ENCODE data around the gene TMEM92. TPM values are rescaled to one million over a fixed set of nuclear protein-coding genes. Genes with fewer than 3 reads are reported as not detected.

The TMEM92 gene
- total RNA-seq, 1 experiment from 2014 or later = 6.6 TPM

DNA sequence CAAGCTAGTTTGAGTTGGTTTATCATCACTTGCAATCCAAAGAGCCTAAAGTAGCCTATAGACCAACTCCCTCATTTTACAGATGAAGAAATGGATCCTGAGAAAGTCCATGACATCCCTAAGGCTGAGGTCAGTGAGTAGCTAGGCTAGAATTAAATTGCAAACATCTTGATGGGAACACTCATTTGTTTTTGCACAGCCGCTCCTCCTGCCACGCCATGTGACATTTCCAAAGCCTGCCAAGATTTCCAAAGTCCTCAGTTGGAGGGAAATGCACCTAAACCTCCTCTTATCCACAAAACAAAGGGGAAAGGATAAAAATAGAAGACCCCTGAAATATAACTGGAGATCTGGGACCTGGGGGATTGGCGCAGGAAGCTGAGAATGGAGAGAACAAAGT, 15.0 kb downstream of the TMEM92 start:
- Histone ChIP-seq H3K9ac (ENCODE audit: low read length) (no peak overlapping the region), H3K4me1 (ENCODE audit: control insufficient read depth in 1 of 2, insufficient read depth in 2 of 2, low read length in 2 of 2) (peaks cover 0 to 13% of the 10 kb centered on the region in 2 experiments; a peak in 2 of 4 replicates), H2AFZ (ENCODE audit: low read depth, low read length, poor library complexity, severe bottlenecking) (no peak overlapping the region), H3K4me3 (replicated peaks in 1 of 2; ENCODE audit: low read depth in 1 of 2, low read length in 2 of 2) (no peak overlapping the region), H3K27me3 (ENCODE audit: insufficient read depth, low read length) (no peaks in the 10 kb centered on the region), H3K36me3 (ENCODE audit: control insufficient read depth in 1 of 2, insufficient read depth in 2 of 2, low read length in 2 of 2) (no peaks in the 10 kb centered on the region), H4K20me1 (ENCODE audit: insufficient read depth) (no peaks in the 10 kb centered on the region), H3K27ac (ENCODE audit: low read depth, low read length) (no peak overlapping the region), H3K9me3 (ENCODE audit: control insufficient read depth in 1 of 2, insufficient read depth in 1 of 2, low read depth in 1 of 2, low read length in 2 of 2) (no peaks in the 10 kb centered on the region), H3K79me2 (ENCODE audit: insufficient read depth, low read length) (no peaks in the 10 kb centered on the region), H3K4me2 (ENCODE audit: low read length) (peak overlapping the region; percentile 38; the same call in 1 of the 2 replicates), H3K9me2 (ENCODE audit: insufficient read depth) (no peaks in the 10 kb centered on the region)
- ATAC-seq (no peak), DNase-seq (ENCODE audit: low read depth, low spot score) (no peak)
- intact Hi-C loops (cut with micrococcal nuclease) = no loop called here
- TF ChIP-seq CEBPB (IDR thresholded peaks at IDR 0.05; ENCODE audit: low read depth) (no peak), YY1 (IDR thresholded peaks at IDR 0.05; ENCODE audit: extremely low read depth, insufficient replicate concordance, low read depth, low read length) (no peak), ATF3 (IDR thresholded peaks at IDR 0.05) (no peak), TCF7L2 (IDR thresholded peaks at IDR 0.05; ENCODE audit: borderline replicate concordance, extremely low read depth, insufficient read depth, insufficient read length) (no peak), ZNF274 (IDR thresholded peaks at IDR 0.05; ENCODE audit: low read depth, low read length) (no peak), MAX (IDR thresholded peaks at IDR 0.05) (no peak), SIN3A (IDR thresholded peaks at IDR 0.05; ENCODE audit: low read depth) (no peak), CTCF (IDR thresholded peaks at IDR 0.05 in 2 of 3, conservative IDR thresholded peaks at IDR 0.05 in 1 of 3; ENCODE audit: borderline replicate concordance in 1 of 3, insufficient read depth in 1 of 3, low read depth in 2 of 3, low read length in 2 of 3) (no peak), EZH2phosphoT487 (IDR thresholded peaks at IDR 0.05; ENCODE audit: borderline replicate concordance) (no peak), SP1 (IDR thresholded peaks at IDR 0.05; ENCODE audit: low read depth) (no peak), ZFX (IDR thresholded peaks at IDR 0.05) (no peak), ELF1 (IDR thresholded peaks at IDR 0.05; ENCODE audit: borderline replicate concordance, low read depth) (no peak), POLR2AphosphoS5 (IDR thresholded peaks at IDR 0.05; ENCODE audit: low read depth, low read length) (no peak), EZH2 (IDR thresholded peaks at IDR 0.05) (no peak), JUND (IDR thresholded peaks at IDR 0.05) (no peak), SRF (IDR thresholded peaks at IDR 0.05; ENCODE audit: low read depth) (no peak), FOSL1 (IDR thresholded peaks at IDR 0.05; ENCODE audit: low read depth) (no peak), RAD21 (IDR thresholded peaks at IDR 0.05; ENCODE audit: low read depth) (no peak), POLR2A (IDR thresholded peaks at IDR 0.05; ENCODE audit: borderline replicate concordance, extremely low read depth, insufficient read depth, insufficient read length) (no peak)
- ChIA-PET RAD21 (ENCODE audit: low non-redundant PET in 1 of 2, low total read pairs in 2 of 2, uncharacterized antibody in 2 of 2, unreplicated experiment in 2 of 2) (interaction anchor here in 1 of 2 experiments (1.1 kb wide), 1 partner anchor 120 kb away, joined by 4 read pairs; no protein-coding TSS in a partner anchor), POLR2A (interaction anchor here (2.4 kb wide), 1 partner anchor 89 kb away, joined by 6 read pairs; no protein-coding TSS in a partner anchor), CTCF (interaction anchor here (4.2 to 14.3 kb wide), 2 partner anchors 16 to 88 kb away, joined by 29 to 243 read pairs; partner anchors contain the start of genes COL1A1 and TMEM92)
- no TSS peak for BruUV-seq (replicated peaks)
